ENCODE data around the gene A1CF. TPM values are rescaled to one million over a fixed set of nuclear protein-coding genes. Genes with fewer than 3 reads are reported as not detected.
"Not testable (repeated sequence)": the region's sequence is repeated elsewhere in the genome, so short reads cannot be mapped to it uniquely, and the experiment has no call there.

Gene A1CF
- total and polyA plus RNA-seq, 2 of the 8 experiments (the other 6 are each of a cell fraction or from before 2014, with no cell fraction given) = not detected

DNA sequence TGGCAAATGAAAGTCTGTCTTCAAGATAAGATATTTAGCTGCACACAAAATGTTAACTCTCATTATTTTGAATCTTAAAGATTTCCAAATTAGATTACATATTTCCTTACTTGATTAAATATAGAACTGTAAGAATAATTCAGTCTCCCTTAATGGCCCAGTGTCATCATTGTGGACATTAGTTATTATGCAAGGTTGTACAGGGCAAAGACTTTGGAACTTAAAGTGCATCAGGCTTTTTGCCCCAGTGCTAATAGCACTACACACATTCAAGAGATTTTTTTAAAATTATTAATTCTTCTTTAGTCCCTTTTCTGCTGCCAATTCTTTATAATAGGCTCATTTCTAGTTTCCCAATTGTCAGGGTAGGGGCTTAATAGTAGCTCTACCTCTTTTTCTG, 103.4 kb downstream of the A1CF start:
- H3K4me3 ChIP-seq (ENCODE audit: extremely low read depth in 1 of 4, insufficient read depth in 2 of 4, low read depth in 3 of 4, low read length in 4 of 4); H3K4me1 ChIP-seq (replicated peaks in 1 of 4; ENCODE audit: control insufficient read depth in 3 of 4, insufficient read depth in 4 of 4, low read length in 3 of 4); H3K36me3 ChIP-seq (ENCODE audit: control insufficient read depth in 2 of 4, insufficient read depth in 4 of 4, low read length in 3 of 4); H3K9me3 ChIP-seq (ENCODE audit: insufficient read depth in 2 of 2, low read depth in 1 of 2, low read length in 1 of 2); H3K23ac ChIP-seq (ENCODE audit: insufficient read length); FAIRE-seq; H4K5ac ChIP-seq (ENCODE audit: insufficient read length, low read depth, low read length); H3K23me2 ChIP-seq (ENCODE audit: low read depth, low read length); H2AFZ ChIP-seq (ENCODE audit: low read length); H4K20me1 ChIP-seq (replicated peaks in 1 of 2; ENCODE audit: control insufficient read depth in 1 of 2, insufficient read depth in 2 of 2, low read length in 2 of 2); H4K8ac ChIP-seq (ENCODE audit: extremely low read depth, insufficient read depth, low read length); H3K4me2 ChIP-seq (ENCODE audit: insufficient read depth in 1 of 2, low read depth in 2 of 2, low read length in 2 of 2); H2BK20ac ChIP-seq (ENCODE audit: low read length); H2BK12ac ChIP-seq (ENCODE audit: low read depth, low read length); H3K14ac ChIP-seq (ENCODE audit: insufficient read length); H3K79me2 ChIP-seq (ENCODE audit: control insufficient read depth in 1 of 2, insufficient read depth in 2 of 2, low read length in 2 of 2); H2BK15ac ChIP-seq (ENCODE audit: low read length); H3K9ac ChIP-seq (replicated peaks in 1 of 4; ENCODE audit: extremely low read depth in 1 of 4, low read depth in 3 of 4, low read length in 3 of 4); H3K56ac ChIP-seq (replicated peaks; ENCODE audit: insufficient read length, low read depth, low read length); H3K27ac ChIP-seq (ENCODE audit: low read depth, low read length); H2BK120ac ChIP-seq (replicated peaks; ENCODE audit: low read depth, low read length); H3K4ac ChIP-seq (replicated peaks; ENCODE audit: insufficient read length, low read depth, low read length); H3K27me3 ChIP-seq (replicated peaks in 1 of 4; ENCODE audit: control insufficient read depth in 3 of 4, extremely low read depth in 1 of 4, insufficient read depth in 3 of 4, low read length in 3 of 4); POLR2A ChIA-PET (ENCODE audit: partially characterized antibody); DNase-seq (ENCODE audit: low read depth in 1 of 2, low spot score in 2 of 2); H2AK5ac ChIP-seq (ENCODE audit: low read depth, low read length); H3K79me1 ChIP-seq (ENCODE audit: low read depth, low read length); CTCF ChIA-PET (ENCODE audit: partially characterized antibody); H2BK5ac ChIP-seq (ENCODE audit: low read depth, low read length); H3K18ac ChIP-seq (ENCODE audit: extremely low read depth, low read length); H4K91ac ChIP-seq (replicated peaks; ENCODE audit: insufficient read length, low read length): not testable (repeated sequence)

- H3K18ac ChIP-seq (ENCODE audit: extremely low read depth, low read length); H3K9me3 ChIP-seq (ENCODE audit: insufficient read depth in 2 of 2, low read depth in 1 of 2, low read length in 1 of 2); H3K4me2 ChIP-seq (ENCODE audit: insufficient read depth in 1 of 2, low read depth in 2 of 2, low read length in 2 of 2); H3K23me2 ChIP-seq (ENCODE audit: low read depth, low read length); H3K23ac ChIP-seq (ENCODE audit: insufficient read length); H4K5ac ChIP-seq (ENCODE audit: insufficient read length, low read depth, low read length); H3K4me1 ChIP-seq (replicated peaks in 1 of 4; ENCODE audit: control insufficient read depth in 3 of 4, insufficient read depth in 4 of 4, low read length in 3 of 4); H3K14ac ChIP-seq (ENCODE audit: insufficient read length); CTCF ChIA-PET (ENCODE audit: partially characterized antibody); H3K56ac ChIP-seq (replicated peaks; ENCODE audit: insufficient read length, low read depth, low read length); H2BK120ac ChIP-seq (replicated peaks; ENCODE audit: low read depth, low read length); H3K79me1 ChIP-seq (ENCODE audit: low read depth, low read length); H2BK5ac ChIP-seq (ENCODE audit: low read depth, low read length); H3K9ac ChIP-seq (replicated peaks in 1 of 4; ENCODE audit: extremely low read depth in 1 of 4, low read depth in 3 of 4, low read length in 3 of 4); H2BK12ac ChIP-seq (ENCODE audit: low read depth, low read length); H4K91ac ChIP-seq (replicated peaks; ENCODE audit: insufficient read length, low read length); H2BK15ac ChIP-seq (ENCODE audit: low read length); H3K27me3 ChIP-seq (replicated peaks in 1 of 4; ENCODE audit: control insufficient read depth in 3 of 4, extremely low read depth in 1 of 4, insufficient read depth in 3 of 4, low read length in 3 of 4); H3K36me3 ChIP-seq (ENCODE audit: control insufficient read depth in 2 of 4, insufficient read depth in 4 of 4, low read length in 3 of 4); H3K4me3 ChIP-seq (ENCODE audit: extremely low read depth in 1 of 4, insufficient read depth in 2 of 4, low read depth in 3 of 4, low read length in 4 of 4); H4K20me1 ChIP-seq (replicated peaks in 1 of 2; ENCODE audit: control insufficient read depth in 1 of 2, insufficient read depth in 2 of 2, low read length in 2 of 2); H4K8ac ChIP-seq (ENCODE audit: extremely low read depth, insufficient read depth, low read length); H2AK5ac ChIP-seq (ENCODE audit: low read depth, low read length); H3K79me2 ChIP-seq (ENCODE audit: control insufficient read depth in 1 of 2, insufficient read depth in 2 of 2, low read length in 2 of 2); POLR2A ChIA-PET (ENCODE audit: partially characterized antibody); H3K27ac ChIP-seq (ENCODE audit: low read depth, low read length); FAIRE-seq; DNase-seq (ENCODE audit: low read depth in 1 of 2, low spot score in 2 of 2); H2BK20ac ChIP-seq (ENCODE audit: low read length); H2AFZ ChIP-seq (ENCODE audit: low read length); H3K4ac ChIP-seq (replicated peaks; ENCODE audit: insufficient read length, low read depth, low read length): not testable (repeated sequence)
- WGBS, 2 experiments (ENCODE audit: extremely low coverage in 1 of 2, insufficient coverage in 1 of 2, insufficient read length in 1 of 2, insufficient replicate concordance in 2 of 2, low coverage in 1 of 2, low lambda C conversion rate in 2 of 2, missing lambda C conversion rate in 1 of 2) = 89% methylated on average over 1 of the region's 1 CpG; no CpG with 5 or more reads in 1 of the 2 experiments
These were observed 105.4 kb downstream of the A1CF start for GRCh38 chr10:50780036-50780435.
